Hippocampal formation (tissue), 2 donors: Measurements from ENCODE around the gene MS4A14.
"Not testable (repeated sequence)": the region's sequence is repeated elsewhere in the genome, so short reads cannot be mapped to it uniquely, and the experiment has no call there.

Experiments
- DNase-seq, 2 donors: peaks; one replicate each; lab custom pipeline; 2025; lab: John Stamatoyannopoulos, UW

Gene MS4A14

DNA sequence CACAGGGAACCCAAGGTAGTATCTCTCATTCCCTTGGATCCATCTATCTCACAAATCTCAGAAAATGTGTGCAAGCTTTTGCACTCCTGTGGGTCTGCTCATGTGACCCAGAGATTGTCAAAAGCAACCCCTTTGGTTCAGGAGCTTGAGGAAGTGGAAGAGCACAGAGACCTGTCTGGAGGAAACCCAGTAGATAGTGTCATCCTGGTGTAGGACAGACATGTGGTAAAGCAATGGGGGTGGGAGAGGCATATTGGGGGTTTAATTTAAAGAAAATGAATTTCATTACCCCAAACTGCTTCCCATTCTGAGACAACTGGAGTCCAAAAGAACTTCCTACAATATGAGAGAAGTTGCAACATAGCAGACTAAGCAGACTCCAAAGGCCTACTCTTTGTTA lies 5.8 kb upstream of the MS4A14 start:
- no peak for DNase-seq

DNA sequence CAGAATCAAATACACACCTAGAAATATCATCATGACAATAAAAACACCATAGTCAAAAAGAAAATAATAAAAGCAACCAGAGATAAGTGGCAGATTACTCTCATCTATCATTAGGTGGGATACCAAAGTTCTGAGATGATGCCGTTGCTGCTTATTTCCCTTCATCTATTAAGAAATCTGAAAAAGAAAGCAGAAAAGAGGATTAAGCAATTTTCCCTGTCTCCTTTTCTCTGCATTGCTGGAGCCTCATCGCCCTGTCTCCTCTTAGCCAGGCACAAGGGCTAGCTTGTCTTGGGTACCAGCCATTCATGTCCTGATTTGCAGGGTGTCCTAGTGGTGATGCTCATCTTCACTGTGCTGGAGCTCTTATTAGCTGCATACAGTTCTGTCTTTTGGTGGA lies 3.9 kb upstream of the MS4A14 start:
- no peak for DNase-seq

DNA sequence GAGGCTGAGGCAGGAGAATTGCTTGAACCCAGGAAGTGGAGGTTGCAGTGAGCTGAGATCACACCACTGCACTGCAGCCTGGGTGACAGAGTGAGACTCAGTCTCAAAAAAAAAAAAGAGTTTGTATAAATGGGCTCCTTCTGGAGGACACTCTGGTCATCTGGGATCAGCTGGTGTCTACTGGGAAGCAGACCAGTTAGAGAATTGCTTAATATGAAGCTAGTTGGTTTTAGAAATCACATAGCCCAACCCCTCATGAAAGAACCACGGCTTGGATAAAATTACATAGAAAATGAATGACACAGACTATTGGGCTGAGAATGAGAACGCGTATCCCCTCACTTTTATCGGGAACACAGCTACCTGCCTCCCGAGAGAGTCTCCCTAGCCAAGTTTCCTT lies 3.2 kb upstream of the MS4A14 start:
- DNase-seq = no peak

DNA sequence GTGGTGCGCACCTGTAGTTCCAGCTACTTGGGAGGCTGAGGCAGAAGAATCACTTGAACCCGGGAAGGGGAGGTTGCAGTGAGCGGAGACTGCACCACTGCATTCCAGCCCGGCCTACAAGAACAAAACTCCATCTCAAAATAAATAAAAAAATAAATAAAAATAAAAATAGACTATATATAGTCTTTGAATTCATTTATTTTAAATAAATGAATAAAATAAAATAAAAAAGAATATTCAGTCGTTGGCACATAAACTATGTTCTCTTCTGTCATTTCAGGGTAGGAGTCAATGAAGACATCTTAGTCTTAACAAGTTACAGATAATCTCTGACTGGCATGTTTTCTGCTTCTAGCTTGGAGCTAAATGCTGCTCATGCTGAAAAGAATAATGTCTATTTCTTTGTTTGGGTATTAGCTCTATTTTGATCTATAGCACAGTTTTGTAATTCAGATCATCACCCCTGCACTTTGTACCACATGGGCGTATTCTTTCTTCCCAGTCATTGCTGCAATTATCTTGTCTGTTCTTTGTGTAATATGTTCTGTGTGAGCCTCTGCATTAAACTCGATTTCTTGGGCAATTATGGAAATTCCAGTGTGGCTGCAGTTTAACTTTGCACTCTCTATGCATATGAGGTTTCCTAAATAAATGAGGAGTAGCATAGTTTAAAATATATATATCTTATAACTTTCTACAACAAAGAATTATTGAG lies 1.4 kb upstream of the MS4A14 start:
- DNase-seq = no peak

DNA sequence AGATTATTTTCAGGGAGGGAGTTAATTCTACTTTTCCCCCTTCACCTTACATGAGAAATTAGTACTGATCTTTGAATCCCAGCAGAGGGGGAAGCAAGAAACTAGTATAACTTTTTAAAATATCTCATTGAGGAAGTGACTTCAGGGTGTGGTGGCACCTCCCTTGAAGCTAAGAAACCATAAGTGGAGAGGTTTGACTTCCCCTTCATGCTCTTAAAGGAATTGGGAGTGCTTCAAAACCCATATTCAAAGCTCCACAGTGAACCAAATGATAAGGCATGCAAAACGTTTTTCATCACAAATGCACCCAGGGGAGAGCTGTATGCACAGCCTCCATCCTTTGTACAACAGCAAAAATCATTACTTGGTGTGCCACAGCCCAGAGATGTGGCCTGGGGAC lies 540 bp downstream of the MS4A14 start:
- DNase-seq = no peak

DNA sequence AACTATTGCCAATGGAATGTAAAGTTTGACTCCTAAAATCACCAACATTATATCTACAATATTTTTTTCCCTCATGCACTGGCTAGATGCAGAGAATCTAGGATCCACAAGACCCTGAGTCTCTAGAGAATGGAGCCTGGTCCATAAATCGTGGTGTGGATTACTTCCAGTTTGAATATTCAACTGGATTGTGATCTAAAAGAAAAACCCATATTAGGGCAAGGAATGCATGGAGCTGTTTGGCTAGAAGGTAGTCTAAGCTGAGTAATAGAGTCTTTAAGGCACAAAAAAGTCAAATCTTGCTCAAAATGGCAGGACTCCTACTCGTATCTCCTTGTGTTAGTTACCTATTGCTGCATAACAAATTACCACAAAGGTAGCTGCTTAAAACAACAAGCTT lies 23.8 kb downstream of the MS4A14 start:
- no peak for DNase-seq

DNA sequence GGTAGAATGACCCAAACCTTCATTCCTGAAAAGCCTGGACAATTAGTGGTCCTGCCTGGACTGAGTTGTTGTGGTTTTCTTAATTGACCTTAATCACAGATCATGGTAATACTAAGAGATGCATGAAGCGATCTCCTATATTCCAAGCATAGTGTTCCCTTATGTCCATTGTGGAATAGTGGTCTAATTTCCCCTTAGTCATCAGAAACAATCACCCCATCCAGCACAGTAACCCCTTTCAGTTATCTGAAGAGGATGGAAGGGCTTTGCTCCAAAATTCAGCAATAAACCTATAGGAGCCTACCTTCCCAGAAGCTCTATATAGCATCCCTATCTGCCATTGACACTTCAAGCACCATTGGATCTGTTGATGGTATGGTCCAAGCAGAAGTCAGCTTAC lies 26.4 kb downstream of the MS4A14 start:
- no peak for DNase-seq

DNA sequence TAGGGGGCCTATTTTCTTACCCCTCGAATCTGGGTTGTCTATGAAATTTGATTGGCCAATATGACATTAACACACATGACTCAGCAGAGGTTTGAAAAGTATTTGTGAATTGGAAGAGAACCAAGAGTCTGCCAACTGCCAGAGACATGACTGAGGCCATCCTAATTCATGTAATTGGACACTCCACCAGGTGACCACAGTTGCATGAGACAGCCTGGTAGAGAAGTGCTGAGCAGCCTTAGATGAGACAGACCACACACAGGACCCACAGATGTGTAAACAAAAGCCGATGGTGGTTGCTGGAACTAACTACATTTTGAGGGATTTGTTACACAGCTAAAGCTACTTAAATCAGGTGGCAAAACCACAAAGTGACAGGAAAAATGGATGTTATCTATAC lies 32.3 kb downstream of the MS4A14 start:
- DNase-seq = no peak

DNA sequence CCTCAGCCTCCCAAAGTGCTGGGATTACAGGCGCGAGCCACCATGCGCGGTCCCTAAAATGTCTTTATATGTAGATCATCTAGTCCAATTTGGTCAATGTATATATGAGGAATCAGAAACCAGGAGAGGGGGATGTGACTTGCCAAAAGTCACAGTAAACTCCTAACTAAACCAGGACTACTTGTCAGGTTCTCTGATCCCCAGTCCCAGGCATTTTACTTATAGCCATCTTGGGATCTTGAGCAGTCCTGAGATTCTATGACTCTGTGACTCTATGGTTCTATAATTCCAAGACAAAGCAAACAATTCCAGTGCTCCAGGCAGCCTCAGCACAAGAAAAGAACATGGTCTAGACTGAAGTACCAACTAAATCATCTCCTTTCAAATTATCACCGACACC lies 33.0 kb downstream of the MS4A14 start, which contains the start of gene MS4A5:
TSS of gene MS4A5 (plus strand) at position 301 of the 400 bp plus-strand sequence. CDS start 103 bp downstream, outside the sequence.
- DNase-seq = no peak

DNA sequence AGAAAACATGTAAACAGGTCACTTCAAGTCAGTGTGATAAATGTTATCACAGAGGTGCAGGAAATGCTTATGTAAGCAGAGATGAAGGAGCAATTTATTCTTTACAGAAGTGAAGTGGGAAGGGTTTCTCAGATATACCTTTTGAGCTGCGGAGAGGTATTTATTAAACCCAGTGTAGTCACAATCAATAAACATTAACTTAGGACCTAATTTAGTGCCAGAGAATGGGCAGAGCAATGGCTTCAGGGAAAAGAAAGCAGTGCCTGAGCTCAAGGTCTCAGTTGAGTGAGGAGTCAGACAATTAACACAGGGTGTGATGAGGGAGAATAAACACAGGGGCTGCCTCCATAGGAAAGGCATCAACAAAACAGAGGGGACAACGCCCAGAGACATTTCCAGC lies 35.0 kb downstream of the MS4A14 start:
- no peak for DNase-seq

DNA sequence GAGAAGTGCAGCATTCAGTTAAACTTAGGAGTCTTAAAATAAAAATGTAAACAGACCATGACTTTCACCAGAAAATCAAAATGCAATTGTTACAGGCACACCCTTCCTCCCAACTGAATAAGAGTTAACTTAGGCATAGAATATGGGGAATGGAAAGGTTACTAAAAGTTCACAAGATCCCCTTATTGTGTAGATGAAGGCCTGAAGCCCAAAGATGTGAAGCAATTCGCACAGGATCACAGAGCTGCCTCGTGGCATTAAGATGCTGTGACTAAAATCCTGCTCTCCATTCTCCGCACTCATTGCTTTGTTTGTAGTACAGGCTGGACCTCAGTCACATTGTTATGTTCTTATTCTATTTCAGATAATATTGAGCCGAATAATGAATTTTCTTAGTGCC lies 37.1 kb downstream of the MS4A14 start:
- no peak for DNase-seq

DNA sequence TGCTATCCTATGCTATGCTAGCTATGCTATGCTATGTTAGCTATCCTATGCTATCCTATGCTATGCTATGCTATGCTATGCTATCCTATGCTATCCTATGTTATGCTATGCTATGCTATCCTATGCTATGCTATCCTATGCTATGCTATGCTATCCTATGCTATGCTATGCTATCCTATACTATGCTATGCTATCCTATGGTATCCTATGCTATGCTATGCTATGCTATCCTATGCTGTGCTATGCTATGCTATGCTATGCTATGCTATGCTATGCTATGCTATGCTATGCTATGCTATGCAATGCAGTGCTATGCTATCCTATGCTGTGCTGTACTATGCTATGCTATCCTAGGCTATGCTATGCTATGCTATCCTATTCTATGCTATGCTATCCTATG lies 50.8 kb downstream of the MS4A14 start:
- DNase-seq = no peak

DNA sequence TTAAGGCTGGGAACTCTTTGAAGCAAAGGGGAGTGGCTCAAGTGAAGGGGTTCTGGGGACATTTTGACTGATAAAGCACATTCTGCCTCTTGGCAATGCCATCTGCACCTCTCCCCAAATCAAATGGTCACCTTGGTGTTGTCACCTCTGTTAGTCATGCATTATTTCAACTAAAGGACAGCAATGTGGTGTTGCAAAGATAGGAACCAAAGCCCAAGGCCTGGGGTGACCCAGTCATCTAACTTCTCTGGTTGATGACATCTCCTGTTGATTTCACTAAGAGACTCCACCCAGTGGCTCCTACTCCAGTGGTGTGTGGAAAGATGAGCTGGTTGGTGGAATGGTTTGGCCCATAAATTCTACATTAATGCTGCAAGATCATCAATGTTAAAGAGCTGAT lies 51.6 kb downstream of the MS4A14 start:
- DNase-seq = no peak

DNA sequence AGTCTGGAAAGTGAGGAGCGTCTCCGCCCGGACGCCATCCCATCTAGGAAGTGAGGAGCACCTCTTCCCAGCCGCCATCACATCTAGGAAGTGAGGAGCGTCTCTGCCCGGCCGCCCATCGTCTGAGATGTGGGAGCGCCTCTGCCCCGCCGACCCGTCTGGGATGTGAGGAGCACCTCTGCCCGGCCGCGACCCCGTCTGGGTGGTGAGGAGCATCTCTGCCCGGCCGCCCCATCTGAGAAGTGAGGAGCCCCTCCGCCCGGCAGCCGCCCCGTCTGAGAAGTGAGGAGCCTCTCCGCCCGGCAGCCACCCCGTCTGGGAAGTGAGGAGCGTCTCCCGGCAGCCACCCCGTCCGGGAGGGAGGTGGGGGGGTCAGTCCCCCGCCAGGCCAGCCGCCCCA lies 54.9 kb downstream of the MS4A14 start:
- not testable (repeated sequence) for DNase-seq

DNA sequence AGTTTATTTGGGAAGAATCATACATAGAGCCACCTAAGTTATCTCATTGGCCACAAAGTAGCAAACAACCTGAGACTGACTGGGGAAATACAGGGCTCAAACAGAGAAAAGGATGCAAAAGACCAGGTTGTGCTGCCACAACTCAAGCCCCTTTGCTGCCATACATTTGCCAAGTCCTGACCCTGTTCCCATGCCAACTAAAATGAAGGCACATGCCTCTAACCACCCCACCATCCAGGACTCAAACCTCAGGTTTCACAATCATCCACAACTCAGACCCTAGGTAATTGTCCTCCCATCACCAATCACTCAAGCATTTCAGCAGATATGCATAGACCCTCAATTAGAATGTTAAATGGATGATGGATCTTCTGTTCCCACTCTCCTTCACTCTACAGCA lies 58.0 kb downstream of the MS4A14 start:
- no peak for DNase-seq

DNA sequence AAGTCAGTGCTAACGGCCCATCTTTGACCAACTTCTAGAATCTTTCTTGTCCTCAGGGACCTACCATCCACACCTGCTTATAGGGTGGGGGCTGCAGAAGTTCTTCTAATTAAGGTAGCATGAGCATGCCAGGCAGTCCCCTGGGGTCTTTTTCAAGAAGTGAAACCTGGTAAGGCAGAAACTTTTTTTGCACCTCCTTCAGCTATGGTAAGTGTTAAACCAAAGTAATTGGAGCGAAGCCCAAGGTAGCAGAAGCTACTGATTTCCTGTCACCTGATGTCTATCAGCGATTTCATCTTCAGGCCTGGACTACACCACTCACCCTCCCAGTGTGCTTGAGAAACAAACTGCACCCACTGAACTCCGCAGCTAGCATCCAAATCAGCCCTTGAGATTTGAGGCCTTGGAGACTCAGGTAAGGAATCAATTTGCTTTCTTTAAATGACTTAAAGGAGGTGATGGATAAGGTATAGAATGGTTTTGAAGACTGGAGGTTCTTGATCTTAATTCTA lies 59.3 kb downstream of the MS4A14 start, which contains the start of gene MS4A1:
TSS of gene MS4A1 (plus strand) at position 317 of the 512 bp plus-strand sequence. CDS start 6,528 bp downstream, outside the sequence.
- DNase-seq = no peak

DNA sequence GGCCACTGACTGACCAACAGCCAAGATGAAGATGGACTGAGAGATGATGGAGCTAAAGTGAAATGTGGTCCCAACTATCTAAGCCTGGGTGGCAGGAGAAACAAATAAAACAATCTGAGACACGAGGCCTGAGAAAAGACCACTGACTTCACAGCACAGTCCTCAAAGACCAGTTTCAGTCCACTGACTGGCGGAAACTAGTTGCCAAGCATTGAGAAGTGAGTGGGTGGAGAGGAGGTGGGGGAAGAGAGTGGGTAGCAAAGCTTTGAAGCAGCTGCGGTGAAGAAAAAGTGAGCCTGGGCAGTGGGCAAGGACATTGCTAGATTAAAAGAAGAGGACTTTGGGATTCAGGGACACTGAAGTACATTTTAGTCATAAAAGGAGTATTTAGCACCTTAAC lies 61.3 kb downstream of the MS4A14 start:
- no peak for DNase-seq

DNA sequence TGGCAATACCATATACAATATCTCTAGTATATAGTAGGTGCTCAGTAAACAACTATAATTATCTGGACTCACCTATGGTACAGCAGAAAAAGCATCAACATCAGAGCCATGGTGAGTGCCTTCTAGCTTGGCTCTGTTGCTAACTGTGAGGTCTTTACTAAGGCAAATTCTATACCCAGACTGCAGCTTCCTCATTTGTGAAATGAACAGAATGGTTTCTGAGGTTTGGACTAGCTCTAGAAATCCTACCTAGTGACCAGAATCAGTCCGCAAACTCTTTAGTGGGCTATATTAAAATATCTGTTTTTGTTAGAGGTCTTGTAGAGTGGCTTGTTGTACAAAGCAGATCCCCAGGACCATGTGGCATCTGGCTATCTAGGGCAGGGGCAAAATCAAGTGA lies 63.1 kb downstream of the MS4A14 start:
- DNase-seq = no peak
